Stimulated activated CD4-positive, alpha-beta T cell treated with anti-CD3 and anti-CD28 coated beads, Interleukin-12 subunit alpha, Interleukin-12 subunit beta, amount 100 ng/mL, for 24 hours (primary cell): ENCODE data around the gene QPRT.
"Not testable (repeated sequence)": the region's sequence is repeated elsewhere in the genome, so short reads cannot be mapped to it uniquely, and the experiment has no call there.

Source experiments
- DNase-seq, 2 experiments: peaks; one replicate each; pipeline ENCODE4 v3.0.0-alpha.2; 2020; ENCODE audit warnings: low read depth in 2 of 2

Gene QPRT

DNA sequence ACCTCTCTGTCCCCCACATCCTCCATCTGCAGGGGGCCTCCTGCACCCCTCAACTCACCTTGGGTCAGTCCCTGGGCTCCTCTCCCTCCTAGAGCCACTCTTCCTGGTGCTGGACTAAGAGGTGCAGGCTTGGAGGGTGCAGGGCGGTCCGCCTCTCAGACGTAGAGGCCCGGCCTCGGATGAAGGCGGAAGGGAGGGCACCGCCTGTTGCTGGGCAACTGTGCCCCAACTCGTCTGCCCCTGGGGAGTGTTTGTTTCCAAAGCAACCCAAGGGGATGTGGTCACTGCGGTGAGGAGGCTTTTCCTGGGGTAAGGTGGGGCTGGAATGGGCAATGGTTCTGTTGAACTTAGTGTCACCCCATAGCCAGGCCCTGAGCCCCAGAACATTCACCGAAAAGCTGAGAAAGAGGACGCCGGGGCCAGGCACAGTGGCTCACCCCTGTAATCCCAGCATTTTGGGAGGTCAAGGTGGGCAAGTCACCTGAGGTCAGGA lies 66.9 kb downstream of the QPRT start, which contains the start of gene C16orf54:
Gene C16orf54, minus strand, starts transcription at position 138 of the 493 bp plus-strand sequence. CDS start 1,039 bp downstream, outside the sequence.
- DNase-seq, result peak; percentile 52 to 82

DNA sequence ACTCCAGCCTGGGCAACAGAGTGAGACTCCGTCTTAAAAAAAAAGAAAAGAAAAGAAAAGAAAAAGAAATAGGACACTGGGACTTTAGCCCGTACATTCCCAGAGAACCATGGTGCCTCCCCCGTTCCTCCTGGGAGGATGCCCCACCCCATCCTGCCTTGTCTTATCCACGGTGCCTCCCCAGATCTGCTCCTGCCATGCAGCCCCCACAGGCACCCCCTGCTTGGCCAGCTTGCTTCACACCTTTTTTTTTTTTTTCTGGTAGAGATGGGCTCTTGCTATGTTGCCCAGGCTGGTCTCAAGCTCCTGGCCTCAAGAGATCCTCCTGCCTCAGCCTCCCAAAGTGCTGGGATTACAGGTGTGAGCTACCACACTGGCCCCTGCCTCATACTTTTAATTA lies 67.5 kb downstream of the QPRT start:
- DNase-seq, result not testable (repeated sequence)
